DOHH2 (cell line): ENCODE measurements around the gene IFI35.

ENCODE experiments used
- EZH2phosphoT487 ChIP-seq: fragments of 200-600 bp; sonication (generic); IDR thresholded peaks from 2 replicates; pipeline ENCODE4 v1.6.1; 2017; ENCODE audit warnings: borderline replicate concordance, mild to moderate bottlenecking, antibody characterized with exemption, low read length, moderate library complexity, mixed read lengths
- TF ChIP-seq, protein P1 (sequence below): fragments of 200-600 bp; sonication (generic); IDR thresholded peaks from one replicate; pipeline ENCODE4 v1.5.1; 2014; ENCODE audit warnings: antibody characterized with exemption, mild to moderate bottlenecking, low read depth, low read length; ENCODE audit not compliant: poor library complexity, severe bottlenecking

DNA sequence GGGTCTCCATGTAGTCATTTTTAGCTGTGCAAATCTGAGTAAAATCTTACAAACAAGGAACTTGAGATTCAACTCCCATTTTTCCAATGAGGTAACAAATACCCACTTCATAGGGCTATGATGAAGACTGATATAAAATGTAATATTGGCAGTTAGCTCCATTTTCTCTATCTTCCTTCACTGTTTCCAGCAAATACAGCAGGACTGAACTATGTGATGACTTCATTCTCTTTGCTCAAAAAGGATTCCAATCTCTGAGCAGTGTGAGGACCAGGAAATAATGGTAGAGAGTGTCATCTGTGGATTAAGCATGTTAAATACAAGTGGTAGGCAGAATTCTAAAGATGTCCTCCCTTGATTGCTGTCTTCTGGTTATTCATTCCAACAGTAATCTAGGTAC is 36.7 kb downstream of the IFI35 start:
- TF ChIP-seq, protein P1, sequence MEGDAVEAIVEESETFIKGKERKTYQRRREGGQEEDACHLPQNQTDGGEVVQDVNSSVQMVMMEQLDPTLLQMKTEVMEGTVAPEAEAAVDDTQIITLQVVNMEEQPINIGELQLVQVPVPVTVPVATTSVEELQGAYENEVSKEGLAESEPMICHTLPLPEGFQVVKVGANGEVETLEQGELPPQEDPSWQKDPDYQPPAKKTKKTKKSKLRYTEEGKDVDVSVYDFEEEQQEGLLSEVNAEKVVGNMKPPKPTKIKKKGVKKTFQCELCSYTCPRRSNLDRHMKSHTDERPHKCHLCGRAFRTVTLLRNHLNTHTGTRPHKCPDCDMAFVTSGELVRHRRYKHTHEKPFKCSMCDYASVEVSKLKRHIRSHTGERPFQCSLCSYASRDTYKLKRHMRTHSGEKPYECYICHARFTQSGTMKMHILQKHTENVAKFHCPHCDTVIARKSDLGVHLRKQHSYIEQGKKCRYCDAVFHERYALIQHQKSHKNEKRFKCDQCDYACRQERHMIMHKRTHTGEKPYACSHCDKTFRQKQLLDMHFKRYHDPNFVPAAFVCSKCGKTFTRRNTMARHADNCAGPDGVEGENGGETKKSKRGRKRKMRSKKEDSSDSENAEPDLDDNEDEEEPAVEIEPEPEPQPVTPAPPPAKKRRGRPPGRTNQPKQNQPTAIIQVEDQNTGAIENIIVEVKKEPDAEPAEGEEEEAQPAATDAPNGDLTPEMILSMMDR, result no peak
- TF ChIP-seq EZH2phosphoT487, result no peak
